ENCODE results near the gene DBT.
"Not testable (repeated sequence)": the region's sequence is repeated elsewhere in the genome, so short reads cannot be mapped to it uniquely, and the experiment has no call there.

DNA sequence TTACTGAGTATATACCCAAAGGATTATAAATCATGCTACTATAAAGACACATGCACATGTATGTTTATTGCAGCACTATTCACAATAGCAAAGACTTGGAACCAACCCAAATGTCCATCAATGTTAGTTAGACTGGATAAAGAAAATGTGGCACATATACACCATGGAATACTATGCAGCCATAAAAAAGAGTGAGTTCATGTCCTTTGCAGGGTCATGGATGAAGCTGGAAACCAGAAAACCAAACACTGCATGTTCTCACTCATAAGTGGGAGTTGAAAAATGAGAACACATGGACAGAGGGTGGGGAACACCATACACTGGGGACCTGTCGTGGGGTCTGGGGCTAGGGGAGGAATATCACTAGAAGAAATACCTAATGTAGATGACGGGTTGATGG is 44.0 kb downstream of the DBT start:
- TF ChIP-seq, protein P1, sequence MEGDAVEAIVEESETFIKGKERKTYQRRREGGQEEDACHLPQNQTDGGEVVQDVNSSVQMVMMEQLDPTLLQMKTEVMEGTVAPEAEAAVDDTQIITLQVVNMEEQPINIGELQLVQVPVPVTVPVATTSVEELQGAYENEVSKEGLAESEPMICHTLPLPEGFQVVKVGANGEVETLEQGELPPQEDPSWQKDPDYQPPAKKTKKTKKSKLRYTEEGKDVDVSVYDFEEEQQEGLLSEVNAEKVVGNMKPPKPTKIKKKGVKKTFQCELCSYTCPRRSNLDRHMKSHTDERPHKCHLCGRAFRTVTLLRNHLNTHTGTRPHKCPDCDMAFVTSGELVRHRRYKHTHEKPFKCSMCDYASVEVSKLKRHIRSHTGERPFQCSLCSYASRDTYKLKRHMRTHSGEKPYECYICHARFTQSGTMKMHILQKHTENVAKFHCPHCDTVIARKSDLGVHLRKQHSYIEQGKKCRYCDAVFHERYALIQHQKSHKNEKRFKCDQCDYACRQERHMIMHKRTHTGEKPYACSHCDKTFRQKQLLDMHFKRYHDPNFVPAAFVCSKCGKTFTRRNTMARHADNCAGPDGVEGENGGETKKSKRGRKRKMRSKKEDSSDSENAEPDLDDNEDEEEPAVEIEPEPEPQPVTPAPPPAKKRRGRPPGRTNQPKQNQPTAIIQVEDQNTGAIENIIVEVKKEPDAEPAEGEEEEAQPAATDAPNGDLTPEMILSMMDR (IDR thresholded peaks at IDR 0.05), result not testable (repeated sequence)
- TF ChIP-seq POLR2A (IDR thresholded peaks at IDR 0.05); EP300 (IDR thresholded peaks at IDR 0.05; ENCODE audit: low read depth); POLR2AphosphoS5 (IDR thresholded peaks at IDR 0.05): not testable (repeated sequence)
